SKM-1 treated with dmso at 0.1 percent for 144 hours (cell line): ENCODE measurements around the gene GPHA2.

Source experiments
- DNase-seq: peaks from one replicate; lab custom pipeline; 2025; ENCODE audit not compliant: unreplicated experiment; lab: John Stamatoyannopoulos, UW

GPHA2 gene

DNA sequence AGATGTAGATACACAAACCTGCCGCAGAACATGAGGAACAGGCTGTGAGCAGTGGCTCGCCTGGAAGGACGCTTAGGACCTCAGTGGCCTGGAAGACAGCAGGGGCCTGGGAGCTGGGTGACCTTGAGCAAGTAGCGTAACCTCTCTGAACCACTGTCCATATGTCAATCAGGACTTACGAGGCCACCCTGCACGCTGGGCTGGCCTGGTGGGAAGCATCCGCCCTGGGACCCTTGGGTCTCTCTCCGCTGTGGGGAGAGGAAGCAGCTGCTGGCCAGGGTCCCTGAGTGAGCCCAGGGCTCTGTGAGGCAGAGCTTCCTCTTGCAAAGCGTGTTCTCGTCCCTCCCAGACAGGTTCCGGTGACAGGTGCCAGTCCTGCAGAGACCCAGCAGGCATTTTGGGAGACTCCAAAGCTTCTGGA lies 43.3 kb downstream of the GPHA2 start:
- no peak for DNase-seq

DNA sequence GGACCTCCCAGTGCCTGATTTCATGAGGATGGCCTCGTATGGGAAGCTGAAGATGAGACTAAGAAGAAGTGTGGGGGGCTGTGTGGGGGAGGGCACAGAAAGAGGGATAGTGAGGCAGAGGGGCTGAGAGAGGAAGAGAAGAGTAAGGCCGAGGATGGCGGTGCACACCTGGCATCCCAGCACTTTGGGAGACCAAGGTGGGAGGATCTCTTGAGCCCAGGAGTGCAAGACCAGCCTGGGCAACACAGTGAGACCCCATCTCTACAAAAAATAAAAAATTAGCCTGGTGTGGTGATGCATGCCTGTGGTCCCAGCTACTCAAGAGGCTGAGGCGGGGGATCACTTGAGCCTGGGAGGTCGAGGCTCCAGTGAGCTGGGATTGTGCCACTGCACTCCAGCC lies 43.8 kb downstream of the GPHA2 start:
- no peak for DNase-seq

DNA sequence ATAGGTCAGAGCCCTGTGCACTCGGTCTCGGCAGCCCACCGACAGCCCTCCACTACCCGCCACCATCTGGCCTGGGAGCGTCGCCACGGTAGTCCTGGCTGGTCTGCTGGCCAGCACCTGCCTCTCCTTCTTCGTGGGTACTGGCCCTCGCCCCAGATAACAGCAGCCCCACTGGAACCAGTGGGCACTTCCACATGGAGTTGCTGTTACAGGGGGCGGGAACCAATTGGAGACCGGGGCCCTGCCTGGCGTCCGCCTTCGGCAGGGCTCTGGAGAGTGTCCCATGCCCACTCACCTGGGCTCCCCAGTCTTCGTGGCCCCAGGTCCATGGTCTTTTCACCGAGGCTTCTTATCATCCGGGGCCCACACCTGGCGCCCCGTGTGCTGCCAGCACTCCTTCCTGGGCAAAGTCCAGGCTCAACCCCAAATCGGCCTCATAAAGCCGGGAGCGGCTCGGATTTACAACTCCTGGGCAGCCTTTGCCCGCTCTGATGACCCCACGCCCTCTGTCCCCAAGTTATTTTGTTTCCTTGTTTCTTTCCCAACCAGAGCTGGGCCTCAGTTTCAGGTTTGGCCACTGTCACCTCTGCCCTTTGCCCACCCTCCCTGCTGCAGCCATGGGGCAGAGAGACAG lies 44.4 kb downstream of the GPHA2 start:
- DNase-seq: no peak

DNA sequence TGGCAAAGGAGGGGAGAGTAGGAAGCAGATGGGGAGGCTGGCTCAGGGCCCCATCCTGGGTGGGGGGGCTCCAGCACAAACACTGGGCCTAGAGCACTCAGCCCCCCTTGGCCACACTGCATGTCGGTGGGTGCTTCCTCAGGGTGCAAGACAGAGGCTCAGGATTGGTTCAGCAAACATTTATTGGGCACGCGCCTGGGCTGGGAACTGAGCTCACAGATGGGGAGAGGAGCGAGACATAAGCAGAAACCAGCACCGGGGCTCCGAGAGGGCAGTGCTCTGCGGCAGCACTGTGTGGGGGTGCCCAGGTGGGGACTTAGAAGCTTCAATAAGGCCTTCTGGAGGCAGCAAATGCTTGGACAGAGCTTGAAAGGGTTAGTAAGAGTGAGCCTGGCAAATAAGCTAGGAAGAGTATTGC lies 45.2 kb downstream of the GPHA2 start:
- no peak for DNase-seq

DNA sequence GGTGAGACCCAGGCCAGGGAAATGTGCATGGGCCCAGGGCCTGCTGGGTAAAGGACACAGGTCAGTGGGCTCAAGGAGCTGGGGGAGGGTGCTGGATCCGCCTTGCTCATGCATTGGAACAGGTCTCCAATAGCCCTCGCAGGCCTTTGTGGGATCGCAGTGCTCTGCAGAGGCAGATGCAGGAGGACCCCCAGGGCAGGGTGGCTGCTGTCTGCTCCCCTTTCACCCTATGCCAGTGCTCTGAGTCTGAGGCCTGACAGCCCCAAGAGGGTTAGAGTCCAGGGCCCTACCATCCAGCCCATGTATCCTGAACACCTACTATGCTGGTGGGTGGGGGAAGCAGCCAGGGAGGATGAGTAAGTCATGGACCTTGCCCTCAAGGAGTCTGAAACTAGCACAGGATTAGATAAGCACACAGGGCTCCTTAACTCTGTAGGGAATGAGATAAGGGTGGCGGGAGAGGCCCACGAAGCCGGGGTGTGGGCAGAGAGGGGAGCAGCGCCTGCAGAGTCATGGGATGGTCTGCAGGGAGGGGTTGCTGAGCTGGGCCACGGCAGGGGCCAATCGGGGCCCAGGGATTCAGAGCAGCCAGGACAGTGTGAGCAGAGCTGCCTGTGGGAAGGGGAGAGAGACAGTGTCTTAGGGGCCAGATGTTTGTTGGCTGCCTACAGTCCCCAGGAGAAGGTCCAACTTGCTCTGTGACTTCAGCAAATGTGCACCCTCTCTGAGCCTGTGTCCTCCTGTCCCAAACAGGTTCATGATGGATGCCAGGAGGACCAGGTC lies 46.8 kb downstream of the GPHA2 start:
- DNase-seq: no peak

DNA sequence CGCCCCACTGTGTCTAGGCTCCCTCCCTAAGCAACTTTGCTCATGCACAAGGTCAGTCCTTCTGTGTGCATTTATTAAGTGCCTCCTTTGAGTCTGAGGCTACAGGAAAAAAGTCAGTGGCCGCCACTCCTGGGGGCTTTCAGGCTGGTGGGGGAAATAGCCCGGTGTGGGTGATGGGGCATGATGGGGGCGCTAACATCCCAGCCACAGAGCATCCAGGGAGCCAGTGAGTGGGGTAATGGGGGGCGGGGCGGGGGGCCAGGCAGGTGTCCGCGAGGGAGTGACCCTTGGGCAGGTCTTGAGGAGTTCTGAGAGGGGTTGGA lies 47.3 kb downstream of the GPHA2 start:
- no peak for DNase-seq

DNA sequence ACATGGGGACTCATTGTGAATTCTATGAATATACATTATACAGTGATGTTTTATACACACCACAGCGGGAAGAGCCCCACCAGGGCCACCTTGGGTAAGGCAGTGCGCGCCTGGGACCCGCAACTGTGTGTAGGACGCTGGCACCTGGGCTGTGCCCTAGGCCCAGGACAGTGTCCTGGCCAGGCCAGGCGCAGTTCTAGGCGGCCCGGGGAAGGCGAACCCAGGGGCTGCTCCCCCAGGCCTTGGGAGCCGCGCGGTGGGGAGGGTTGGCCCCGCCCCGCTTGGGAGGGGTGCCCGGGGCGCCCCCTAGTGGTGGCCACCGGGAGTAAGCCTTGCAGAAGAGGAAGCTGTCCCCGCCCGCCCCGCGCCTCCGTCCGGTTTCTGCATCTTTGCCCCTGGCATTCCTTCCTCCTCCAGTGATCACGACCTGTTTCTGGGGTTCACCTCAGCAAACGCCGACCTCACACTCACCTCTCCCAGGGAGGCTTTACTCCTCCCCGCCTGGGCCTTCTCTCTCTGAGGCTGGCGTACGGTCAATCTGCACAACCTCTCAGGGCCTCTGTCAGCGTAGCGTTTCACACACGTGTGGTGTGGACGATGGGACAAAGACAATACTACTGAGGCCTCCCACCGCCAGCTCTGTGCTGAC lies 47.8 kb downstream of the GPHA2 start:
- peak; percentile 73 for DNase-seq

DNA sequence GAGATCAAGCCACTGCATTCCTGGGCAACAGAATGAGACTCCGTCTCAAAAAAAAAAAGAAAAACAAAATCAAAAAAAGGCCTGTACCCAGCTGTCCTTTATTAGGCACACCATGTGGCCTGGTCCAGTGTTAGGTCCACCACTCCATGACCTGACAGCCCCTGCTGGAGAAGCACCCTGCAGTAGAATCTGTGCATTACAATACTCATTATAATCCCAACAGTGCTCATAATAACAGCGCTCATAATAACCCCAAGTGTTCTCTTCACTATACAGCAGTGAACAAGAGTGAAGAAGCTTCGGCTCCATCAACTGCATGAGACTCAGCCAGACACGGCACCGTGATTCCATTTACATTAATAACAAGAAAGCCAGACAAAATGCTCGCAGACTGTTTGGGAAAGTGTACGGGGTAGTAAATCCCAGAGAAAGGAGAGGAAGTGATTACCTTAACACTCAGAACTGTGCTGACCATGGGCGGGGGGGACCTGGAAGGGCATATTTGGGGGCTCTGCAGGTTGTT lies 48.4 kb downstream of the GPHA2 start:
- DNase-seq: no peak

DNA sequence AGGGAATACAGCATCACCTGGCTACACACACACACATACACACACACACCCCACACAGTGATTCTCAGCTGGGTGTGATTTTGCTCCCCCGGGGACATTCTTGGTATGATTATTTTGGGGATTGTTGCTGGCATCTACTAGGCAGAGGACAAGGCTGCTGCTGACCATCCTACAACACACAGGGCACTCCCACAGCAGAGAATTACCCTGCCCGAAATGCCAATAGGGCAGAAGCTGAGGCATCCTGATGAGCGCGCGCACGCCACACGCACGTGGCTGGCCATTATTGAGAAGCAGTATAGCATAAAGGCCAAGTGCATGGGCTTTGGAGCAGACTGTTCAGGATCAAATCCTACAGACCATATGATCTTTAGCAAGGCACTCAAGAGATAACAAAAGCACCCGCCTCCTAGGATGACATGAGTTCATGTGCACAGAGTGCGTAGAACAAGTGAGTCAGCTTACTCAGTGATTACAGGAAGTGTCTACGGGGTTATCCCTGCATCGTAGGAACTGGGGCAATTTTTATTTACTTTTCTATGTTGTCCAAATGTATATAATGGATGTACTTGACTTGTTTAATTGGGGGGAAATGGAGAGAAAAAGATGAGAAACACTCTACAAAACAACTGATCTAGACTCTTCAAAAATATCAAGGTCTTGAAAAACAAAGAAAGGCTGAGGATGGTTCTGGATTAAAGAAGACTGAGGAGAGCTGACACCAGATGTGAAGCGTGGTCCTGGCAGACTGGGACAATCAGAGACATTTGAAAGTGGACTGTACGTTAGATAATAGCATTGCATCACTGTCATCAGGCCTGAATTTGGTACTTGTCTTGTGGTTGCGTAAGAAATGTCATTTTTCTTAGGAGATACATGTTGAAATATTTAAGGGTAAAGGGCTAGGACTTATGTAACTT lies 50.1 kb downstream of the GPHA2 start:
- DNase-seq: peak; percentile 96
